CD4-positive, alpha-beta T cell (primary cell): ENCODE measurements around the gene C1orf105. TPM values are rescaled to one million over a fixed set of nuclear protein-coding genes. Genes with fewer than 3 reads are reported as not detected.
"Not testable (repeated sequence)": the region's sequence is repeated elsewhere in the genome, so short reads cannot be mapped to it uniquely, and the experiment has no call there.

Source experiments
- ATAC-seq: fragments of 200-7000 bp; cut with Tn5 transposase; one replicate; pipeline ENCODE4 v1.10.0; 2022; ENCODE audit warnings: mild to moderate bottlenecking; ENCODE audit not compliant: poor library complexity
- CTCF ChIA-PET: fragments of 350-600 bp; sonication (Branson Sonifier 250); formaldehyde crosslinking; loops from one replicate; lab custom pipeline; 2021; ENCODE audit warnings: antibody characterized with exemption, inconsistent platforms; lab: Charles Lee
- POLR2A ChIA-PET: fragments of 350-600 bp; sonication (Branson Sonifier 250); formaldehyde crosslinking; loops from one replicate; lab custom pipeline; 2021; ENCODE audit warnings: antibody characterized with exemption, inconsistent platforms; lab: Charles Lee
- DNase-seq, 14 experiments: peaks; one replicate each; pipeline ENCODE4 v3.0.0-alpha.2; 2013 to 2020; ENCODE audit warnings: mixed read lengths in 2 of 14
- H3K27ac ChIP-seq, 2 donors: one replicate each; pipeline versions ENCODE4 v1.5.1 to v1.7.0; 2013; ENCODE audit warnings: low read length in 2 of 2, low read depth in 1 of 2, mild to moderate bottlenecking in 1 of 2
- H3K27me3 ChIP-seq, 2 experiments: 1 replicate in 1 of 2; 2 replicates in 1 of 2; pipeline versions ENCODE4 v1.6.1 to v1.7.0; 2013; ENCODE audit warnings: low read length in 2 of 2, control low read depth in 1 of 2, mild to moderate bottlenecking in 1 of 2, moderate library complexity in 1 of 2; ENCODE audit not compliant: insufficient read depth in 2 of 2, control insufficient read depth in 1 of 2
- H3K36me3 ChIP-seq: one replicate; pipeline ENCODE4 v1.6.1; 2013; ENCODE audit warnings: low read length, control low read depth; ENCODE audit not compliant: insufficient read depth
- H3K4me1 ChIP-seq: one replicate; pipeline ENCODE4 v1.6.1; 2013; ENCODE audit warnings: low read length, control low read depth; ENCODE audit not compliant: insufficient read depth
- H3K4me3 ChIP-seq: one replicate; pipeline ENCODE4 v1.5.1; 2013; ENCODE audit warnings: mild to moderate bottlenecking, low read length, moderate library complexity
- H3K9me3 ChIP-seq, 2 experiments: 1 replicate in 1 of 2; 2 replicates in 1 of 2; pipeline versions ENCODE4 v1.6.1 to v1.7.0; 2013; ENCODE audit warnings: low read length in 2 of 2, mild to moderate bottlenecking in 2 of 2, control low read depth in 1 of 2, moderate library complexity in 1 of 2; ENCODE audit not compliant: control insufficient read depth in 1 of 2, insufficient read depth in 1 of 2
- H3K27ac Mint-ChIP-seq: one replicate; pipeline ENCODE4 v1.8.0; 2020; ENCODE audit warnings: mixed read lengths
- H3K27me3 Mint-ChIP-seq: one replicate; pipeline ENCODE4 v1.8.0; 2021; ENCODE audit warnings: mixed read lengths
- H3K36me3 Mint-ChIP-seq: one replicate; pipeline ENCODE4 v1.8.0; 2021; ENCODE audit warnings: low read depth, mixed read lengths
- H3K4me1 Mint-ChIP-seq: one replicate; pipeline ENCODE4 v1.8.0; 2021; ENCODE audit warnings: low read depth, mixed read lengths
- H3K4me3 Mint-ChIP-seq: one replicate; pipeline ENCODE4 v1.8.0; 2020; ENCODE audit warnings: mild to moderate bottlenecking, mixed read lengths
- H3K9me3 Mint-ChIP-seq: one replicate; pipeline ENCODE4 v1.8.0; 2020; ENCODE audit warnings: mixed read lengths
- intact Hi-C, 2 experiments: fragments of 100-400 bp; cut with DNase I in 1 of 2; cut with micrococcal nuclease in 1 of 2; formaldehyde crosslinking; loops; one replicate each; pipeline versions ENCODE4 v1.15.1 to v1.9.0; 2023 to 2025; cut with DNase I, micrococcal nuclease
- total RNA-seq, 174 experiments: library from RNA in 2 of 174; stranded (reverse) in 2 of 174; gene quantifications; one replicate each; pipeline ENCODE4 v1.2.3 and lab custom pipeline; 2021 to 2026
- TF ChIP-seq, protein P1 (sequence below): fragments of 200-600 bp; IDR thresholded peaks from one replicate; pipeline ENCODE4 v1.8.0; 2022; ENCODE audit warnings: antibody characterized with exemption, mild to moderate bottlenecking

The C1orf105 gene
- total RNA-seq, 2 experiments from 2014 or later, result not detected

DNA sequence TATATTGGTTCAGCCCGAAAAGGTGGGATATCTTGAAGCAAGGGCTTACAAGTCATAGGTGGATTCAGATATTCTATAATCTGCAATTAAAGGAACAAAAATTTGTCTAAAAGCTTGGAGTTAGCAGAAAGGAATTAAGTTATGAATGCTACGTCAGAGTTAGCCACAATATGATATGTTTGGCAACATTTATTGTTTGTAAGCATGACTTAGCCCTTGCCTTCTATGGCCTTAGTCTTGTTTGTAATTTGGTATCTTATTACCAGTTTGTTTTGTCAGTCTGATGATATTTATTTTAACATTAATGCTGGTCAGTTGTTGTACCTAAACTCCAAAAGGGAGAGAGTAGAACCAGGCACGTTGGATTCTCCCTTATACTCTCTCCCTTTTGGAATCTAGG, 69.4 kb downstream of the C1orf105 start:
- Histone ChIP-seq H3K27ac (no peak overlapping the region), H3K27me3 (no peaks in the 10 kb centered on the region), H3K36me3 (no peaks in the 10 kb centered on the region), H3K9me3 (no peaks in the 10 kb centered on the region), H3K4me3 (no peak overlapping the region), H3K4me1 (peaks cover 4% of the 10 kb centered on the region)
- peaks cover 16% of the 10 kb centered on the region for H3K27me3 Mint-ChIP-seq
- H3K4me1 Mint-ChIP-seq, result peaks cover 9% of the 10 kb centered on the region
- POLR2A ChIA-PET, result no interaction called here
- H3K4me3 Mint-ChIP-seq, result no peak overlapping the region
- intact Hi-C loops, result no loop called here
- CTCF ChIA-PET, result no interaction called here
- no peak for ATAC-seq
- TF ChIP-seq, protein P1, sequence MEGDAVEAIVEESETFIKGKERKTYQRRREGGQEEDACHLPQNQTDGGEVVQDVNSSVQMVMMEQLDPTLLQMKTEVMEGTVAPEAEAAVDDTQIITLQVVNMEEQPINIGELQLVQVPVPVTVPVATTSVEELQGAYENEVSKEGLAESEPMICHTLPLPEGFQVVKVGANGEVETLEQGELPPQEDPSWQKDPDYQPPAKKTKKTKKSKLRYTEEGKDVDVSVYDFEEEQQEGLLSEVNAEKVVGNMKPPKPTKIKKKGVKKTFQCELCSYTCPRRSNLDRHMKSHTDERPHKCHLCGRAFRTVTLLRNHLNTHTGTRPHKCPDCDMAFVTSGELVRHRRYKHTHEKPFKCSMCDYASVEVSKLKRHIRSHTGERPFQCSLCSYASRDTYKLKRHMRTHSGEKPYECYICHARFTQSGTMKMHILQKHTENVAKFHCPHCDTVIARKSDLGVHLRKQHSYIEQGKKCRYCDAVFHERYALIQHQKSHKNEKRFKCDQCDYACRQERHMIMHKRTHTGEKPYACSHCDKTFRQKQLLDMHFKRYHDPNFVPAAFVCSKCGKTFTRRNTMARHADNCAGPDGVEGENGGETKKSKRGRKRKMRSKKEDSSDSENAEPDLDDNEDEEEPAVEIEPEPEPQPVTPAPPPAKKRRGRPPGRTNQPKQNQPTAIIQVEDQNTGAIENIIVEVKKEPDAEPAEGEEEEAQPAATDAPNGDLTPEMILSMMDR, result no peak
- DNase-seq, result no peak
- no peak overlapping the region for H3K27ac Mint-ChIP-seq
- H3K9me3 Mint-ChIP-seq, result no peaks in the 10 kb centered on the region
- no peaks in the 10 kb centered on the region for H3K36me3 Mint-ChIP-seq

DNA sequence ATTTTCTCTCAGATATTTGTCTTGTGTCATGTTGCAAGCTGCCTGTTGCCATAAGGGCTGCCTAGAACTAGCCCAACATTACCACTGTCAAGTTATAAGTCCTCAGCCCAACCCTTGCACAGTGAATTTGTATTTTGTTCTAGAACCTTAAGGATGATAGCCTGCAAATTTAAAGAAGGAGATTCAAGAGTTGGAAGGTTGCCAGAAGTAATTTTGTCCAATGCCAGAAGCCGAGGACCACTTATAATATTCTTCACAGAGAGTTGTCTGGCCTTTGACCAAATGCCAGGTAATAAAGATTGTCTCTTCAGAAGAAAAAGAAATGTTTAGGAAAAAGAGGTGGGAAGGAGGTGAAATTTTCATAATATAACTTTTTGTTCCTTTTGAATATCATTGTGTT, 71.9 kb downstream of the C1orf105 start:
- Mint-ChIP-seq H3K9me3 (no peaks in the 10 kb centered on the region), H3K4me1 (peaks cover 6% of the 10 kb centered on the region), H3K4me3 (no peak overlapping the region), H3K27me3 (peaks cover 16% of the 10 kb centered on the region), H3K27ac (no peak overlapping the region), H3K36me3 (no peaks in the 10 kb centered on the region)
- intact Hi-C loops, result no loop called here
- ATAC-seq (no peak), DNase-seq (no peak)
- Histone ChIP-seq H3K9me3 (no peaks in the 10 kb centered on the region), H3K4me1 (peaks cover 3% of the 10 kb centered on the region), H3K27ac (no peak overlapping the region), H3K4me3 (no peak overlapping the region), H3K36me3 (no peaks in the 10 kb centered on the region), H3K27me3 (no peaks in the 10 kb centered on the region)
- TF ChIP-seq, protein P1, result no peak
- CTCF ChIA-PET, result no interaction called here
- POLR2A ChIA-PET, result no interaction called here

DNA sequence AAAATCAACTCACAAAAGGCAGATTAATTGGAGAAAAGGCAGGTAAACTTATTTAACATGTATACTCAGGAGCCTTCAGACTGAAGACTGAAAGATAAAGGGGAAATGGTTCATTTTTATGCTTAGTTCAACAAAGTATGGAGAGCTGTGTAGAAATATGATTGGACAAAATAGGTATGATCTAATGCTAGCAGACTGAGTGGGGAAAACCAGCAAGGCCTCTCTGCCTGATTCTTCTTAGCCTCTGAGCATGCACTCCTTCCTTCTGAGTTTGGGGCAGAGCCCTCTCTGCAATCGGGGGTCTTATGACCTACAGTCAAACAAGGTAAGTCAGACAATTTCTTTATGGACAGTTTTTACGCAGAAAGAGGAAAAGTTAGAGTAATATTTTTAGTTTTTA, 73.7 kb downstream of the C1orf105 start:
- Histone ChIP-seq H3K27me3 (no peaks in the 10 kb centered on the region), H3K9me3 (no peaks in the 10 kb centered on the region), H3K4me1 (no peaks in the 10 kb centered on the region), H3K36me3 (no peaks in the 10 kb centered on the region), H3K27ac (no peak overlapping the region), H3K4me3 (no peak overlapping the region)
- ChIA-PET CTCF (no interaction called here), POLR2A (no interaction called here)
- Mint-ChIP-seq H3K9me3 (no peaks in the 10 kb centered on the region), H3K27ac (no peak overlapping the region), H3K27me3 (peaks cover 12% of the 10 kb centered on the region), H3K4me1 (no peaks in the 10 kb centered on the region), H3K36me3 (no peaks in the 10 kb centered on the region), H3K4me3 (no peak overlapping the region)
- TF ChIP-seq, protein P1, result no peak
- ATAC-seq, result no peak
- no peak for DNase-seq
- intact Hi-C loops, result no loop called here

DNA sequence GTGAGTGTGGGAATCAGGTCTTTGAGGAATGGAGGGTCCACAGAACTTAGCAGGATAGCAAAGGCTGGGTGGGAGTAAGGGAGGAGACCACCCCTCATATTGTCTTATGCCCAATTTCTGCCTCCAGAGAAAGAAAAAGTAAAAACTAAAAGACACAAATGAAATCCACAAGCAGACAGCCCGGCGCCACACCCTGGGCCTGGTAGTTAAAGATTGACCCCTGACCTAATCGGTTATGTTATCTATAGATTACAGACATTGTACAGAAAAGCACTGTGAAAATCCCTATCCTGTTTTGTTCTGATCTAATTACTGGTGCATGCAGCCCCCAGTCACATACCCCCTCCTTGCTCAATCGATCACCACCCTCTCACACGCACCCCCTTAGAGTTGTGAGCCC, 75.6 kb downstream of the C1orf105 start:
- intact Hi-C loops, ATAC-seq, H3K27me3 Mint-ChIP-seq, H3K4me3 Mint-ChIP-seq, H3K4me1 ChIP-seq, H3K4me1 Mint-ChIP-seq, DNase-seq, H3K9me3 Mint-ChIP-seq, CTCF ChIA-PET, H3K27me3 ChIP-seq, H3K4me3 ChIP-seq, H3K36me3 ChIP-seq, H3K36me3 Mint-ChIP-seq, H3K27ac ChIP-seq, H3K9me3 ChIP-seq, H3K27ac Mint-ChIP-seq, POLR2A ChIA-PET: not testable (repeated sequence)
